HL-60 (cell line): ENCODE data around the gene RGS8.

Experiments used
- GABPA ChIP-seq: IDR thresholded peaks from 2 replicates; pipeline ENCODE4 v1.6.1; 2012; ENCODE audit warnings: low read depth
- POLR2AphosphoS5 ChIP-seq: IDR thresholded peaks from 2 replicates; pipeline ENCODE4 v1.6.1; 2012; ENCODE audit warnings: low read depth
- SPI1 ChIP-seq: IDR thresholded peaks from 2 replicates; pipeline ENCODE4 v1.6.1; 2012; ENCODE audit warnings: low read depth, mild to moderate bottlenecking, borderline replicate concordance
- TF ChIP-seq, protein P1 (sequence below): IDR thresholded peaks from one replicate; pipeline ENCODE4 v1.5.1; 2011; ENCODE audit warnings: low read length, control low read depth, inconsistent platforms; ENCODE audit not compliant: insufficient read depth

GRCh38 chr1:182667848-182668505 is 16.4 kb downstream of the RGS8 start:
- TF ChIP-seq, protein P1, sequence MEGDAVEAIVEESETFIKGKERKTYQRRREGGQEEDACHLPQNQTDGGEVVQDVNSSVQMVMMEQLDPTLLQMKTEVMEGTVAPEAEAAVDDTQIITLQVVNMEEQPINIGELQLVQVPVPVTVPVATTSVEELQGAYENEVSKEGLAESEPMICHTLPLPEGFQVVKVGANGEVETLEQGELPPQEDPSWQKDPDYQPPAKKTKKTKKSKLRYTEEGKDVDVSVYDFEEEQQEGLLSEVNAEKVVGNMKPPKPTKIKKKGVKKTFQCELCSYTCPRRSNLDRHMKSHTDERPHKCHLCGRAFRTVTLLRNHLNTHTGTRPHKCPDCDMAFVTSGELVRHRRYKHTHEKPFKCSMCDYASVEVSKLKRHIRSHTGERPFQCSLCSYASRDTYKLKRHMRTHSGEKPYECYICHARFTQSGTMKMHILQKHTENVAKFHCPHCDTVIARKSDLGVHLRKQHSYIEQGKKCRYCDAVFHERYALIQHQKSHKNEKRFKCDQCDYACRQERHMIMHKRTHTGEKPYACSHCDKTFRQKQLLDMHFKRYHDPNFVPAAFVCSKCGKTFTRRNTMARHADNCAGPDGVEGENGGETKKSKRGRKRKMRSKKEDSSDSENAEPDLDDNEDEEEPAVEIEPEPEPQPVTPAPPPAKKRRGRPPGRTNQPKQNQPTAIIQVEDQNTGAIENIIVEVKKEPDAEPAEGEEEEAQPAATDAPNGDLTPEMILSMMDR: no peak
- no peak for TF ChIP-seq GABPA
- TF ChIP-seq POLR2AphosphoS5: no peak
- TF ChIP-seq SPI1: peak; percentile 27; the same call in 1 of the 2 replicates
